ENCODE measurements around the gene MPPE1. TPM values are rescaled to one million over a fixed set of nuclear protein-coding genes. Genes with fewer than 3 reads are reported as not detected.

Gene MPPE1
- total RNA-seq, 1 donor from 2014 or later = 24.6 TPM

DNA sequence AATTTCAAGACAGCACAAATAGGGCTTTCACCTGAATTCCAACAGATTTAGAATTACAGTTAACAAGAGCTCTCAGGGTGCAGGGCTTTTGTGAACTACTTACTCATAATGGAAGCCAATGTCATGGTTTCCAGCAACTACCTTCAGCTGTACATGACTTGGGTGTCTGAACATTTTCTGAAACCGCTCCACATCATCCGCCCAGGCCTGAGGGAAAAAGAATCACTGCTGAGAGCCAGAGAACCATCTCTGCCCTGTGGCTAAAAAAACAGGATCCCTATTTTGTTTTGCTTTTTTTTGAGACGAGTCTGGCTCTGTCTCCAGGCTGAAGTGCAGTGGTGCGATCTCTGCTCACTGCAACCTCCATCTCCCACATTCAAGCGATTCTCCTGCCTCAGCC is 18.8 kb downstream of the MPPE1 start:
- Histone ChIP-seq H3K9me3 (no peaks in the 10 kb centered on the region), H3K27me3 (no peaks in the 10 kb centered on the region), H3K36me3 (peaks cover 0 to 74% of the 10 kb centered on the region in 2 donors), H3K4me3 (no peak overlapping the region), H3K27ac (no peak overlapping the region), H3K4me1 (no peaks in the 10 kb centered on the region)
- intact Hi-C loops (cut with DNase I) = no loop called here
- TF ChIP-seq POLR2AphosphoS5 (IDR thresholded peaks at IDR 0.05; ENCODE audit: insufficient read depth in 1 of 2, low read depth in 1 of 2) = no peak
- no peak for TF ChIP-seq CTCF (IDR thresholded peaks at IDR 0.05)
- TF ChIP-seq POLR2A (IDR thresholded peaks at IDR 0.05) = no peak
- DNase-seq (ENCODE audit: extremely low spot score in 2 of 2) = no peak

DNA sequence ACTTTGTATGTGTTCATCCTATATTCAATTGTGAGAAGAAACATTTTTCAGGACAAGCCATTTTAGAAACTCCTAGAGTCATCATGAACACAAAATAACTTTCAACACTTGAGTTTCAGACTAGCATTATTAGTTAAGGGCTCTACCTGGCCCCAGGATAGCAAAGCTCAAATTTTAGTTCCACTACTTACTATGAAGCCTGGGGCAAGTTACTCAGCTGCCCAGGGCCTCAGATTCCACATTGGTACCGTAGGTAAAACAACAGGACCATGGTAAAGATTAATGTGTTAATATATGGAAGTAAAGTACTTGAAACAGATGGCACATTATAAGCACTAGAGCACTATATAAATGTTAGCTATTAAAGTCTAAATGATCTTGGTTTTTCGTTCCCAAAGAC is 19.4 kb downstream of the MPPE1 start:
- H3K4me1 ChIP-seq = no peaks in the 10 kb centered on the region
- no peak for TF ChIP-seq POLR2A (IDR thresholded peaks at IDR 0.05)
- no peak for TF ChIP-seq CTCF (IDR thresholded peaks at IDR 0.05)
- no peak for TF ChIP-seq POLR2AphosphoS5 (IDR thresholded peaks at IDR 0.05; ENCODE audit: insufficient read depth in 1 of 2, low read depth in 1 of 2)
- H3K27me3 ChIP-seq = no peaks in the 10 kb centered on the region
- H3K27ac ChIP-seq = no peak overlapping the region
- intact Hi-C loops (cut with DNase I) = no loop called here
- H3K36me3 ChIP-seq = peaks cover 0 to 76% of the 10 kb centered on the region in 2 donors
- no peak overlapping the region for H3K4me3 ChIP-seq
- H3K9me3 ChIP-seq = no peaks in the 10 kb centered on the region
- no peak for DNase-seq (ENCODE audit: extremely low spot score in 2 of 2)

- Histone ChIP-seq H3K9me3 (no peaks in the 10 kb centered on the region), H3K4me1 (no peaks in the 10 kb centered on the region), H3K4me3 (no peak overlapping the region), H3K27ac (no peak overlapping the region), H3K27me3 (no peaks in the 10 kb centered on the region), H3K36me3 (peaks cover 0 to 64% of the 10 kb centered on the region in 2 donors)
- TF ChIP-seq CTCF (IDR thresholded peaks at IDR 0.05) (no peak), POLR2A (IDR thresholded peaks at IDR 0.05) (no peak), POLR2AphosphoS5 (IDR thresholded peaks at IDR 0.05; ENCODE audit: insufficient read depth in 1 of 2, low read depth in 1 of 2) (no peak)
- intact Hi-C loops (cut with DNase I) = no loop called here
- DNase-seq (ENCODE audit: extremely low spot score in 2 of 2) = no peak
Observed at GRCh38 chr18:11887328-11888128, 20.6 kb downstream of the MPPE1 start.

- Histone ChIP-seq H3K27ac (no peak overlapping the region), H3K4me1 (no peaks in the 10 kb centered on the region), H3K4me3 (no peak overlapping the region), H3K36me3 (peaks cover 0 to 64% of the 10 kb centered on the region in 2 donors), H3K27me3 (no peaks in the 10 kb centered on the region), H3K9me3 (no peaks in the 10 kb centered on the region)
- DNase-seq (ENCODE audit: extremely low spot score in 2 of 2) = no peak
- TF ChIP-seq CTCF (IDR thresholded peaks at IDR 0.05) = no peak
- TF ChIP-seq POLR2AphosphoS5 (IDR thresholded peaks at IDR 0.05; ENCODE audit: insufficient read depth in 1 of 2, low read depth in 1 of 2) = no peak
- TF ChIP-seq POLR2A (IDR thresholded peaks at IDR 0.05) = no peak
- intact Hi-C loops (cut with DNase I) = no loop called here
Observed at GRCh38 chr18:11886577-11887110, 21.5 kb downstream of the MPPE1 start.

Data from vagina (tissue), 2 donors.